HL-60 (cell line): Measurements from ENCODE around the gene PAOX.

Experiments
- CTCF ChIP-seq: IDR thresholded peaks from one replicate; pipeline ENCODE4 v1.5.1; 2011; ENCODE audit warnings: low read length, control low read depth, inconsistent platforms; ENCODE audit not compliant: insufficient read depth
- POLR2AphosphoS5 ChIP-seq: IDR thresholded peaks from 2 replicates; pipeline ENCODE4 v1.6.1; 2012; ENCODE audit warnings: low read depth

DNA sequence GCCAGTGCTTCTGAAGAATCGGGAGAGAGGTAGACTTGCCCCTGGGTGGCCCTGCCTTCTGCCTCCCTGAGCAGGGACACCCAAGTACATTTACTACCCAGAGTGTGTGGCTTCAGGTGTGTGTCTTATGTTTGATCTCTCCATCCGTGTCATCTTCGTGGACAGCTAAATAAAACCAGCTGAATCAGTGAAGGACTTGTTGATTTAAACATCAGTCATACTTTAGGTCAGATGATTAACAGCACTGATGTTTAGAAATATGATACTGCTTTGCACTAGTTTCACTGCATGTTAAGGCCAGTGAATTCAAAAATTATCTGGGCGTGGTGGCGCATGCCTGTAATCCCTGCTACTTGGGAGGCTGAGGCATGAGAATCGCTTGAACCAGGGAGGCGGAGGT, 18.9 kb downstream of the PAOX start:
- TF ChIP-seq CTCF (no peak), POLR2AphosphoS5 (no peak)
